NCI-H526 (cell line): Measurements from ENCODE around the gene KANSL3.
"Not testable (repeated sequence)": the region's sequence is repeated elsewhere in the genome, so short reads cannot be mapped to it uniquely, and the experiment has no call there.

Source experiments
- DNase-seq, 2 experiments: peaks; one replicate each; lab custom pipeline; 2025; lab: John Stamatoyannopoulos, UW

The KANSL3 gene

GRCh38 chr2:96654791-96655190 is 16.7 kb upstream of the KANSL3 start:
- DNase-seq: not testable (repeated sequence)

- DNase-seq: no peak
These were observed 13.7 kb upstream of the KANSL3 start for GRCh38 chr2:96651793-96652192.

- DNase-seq: no peak
These were observed 11.2 kb upstream of the KANSL3 start for GRCh38 chr2:96649342-96649741.

- no peak for DNase-seq
These were observed 10.3 kb upstream of the KANSL3 start for GRCh38 chr2:96648306-96648930.

- DNase-seq: no peak
These were observed 9.6 kb upstream of the KANSL3 start for GRCh38 chr2:96647681-96648080.

- peak in 1 of 2 experiments; percentile 7 for DNase-seq
These were observed 4.7 kb upstream of the KANSL3 start, which contains the start of gene FER1L5 for GRCh38 chr2:96642564-96643360. FER1L5 (plus strand) TSS chr2:96642764; CDS start chr2:96642837, 73 bp downstream.

- peak; percentile 54 to 81 for DNase-seq
These were observed 548 bp downstream of the KANSL3 start for GRCh38 chr2:96637385-96638143.

GRCh38 chr2:96636551-96637171 is 1.5 kb downstream of the KANSL3 start:
- DNase-seq: peak in 1 of 2 experiments; percentile 28

- no peak for DNase-seq
These were observed 4.5 kb downstream of the KANSL3 start for GRCh38 chr2:96633641-96634040.

- DNase-seq: no peak
These were observed 6.2 kb downstream of the KANSL3 start for GRCh38 chr2:96631804-96632435.

GRCh38 chr2:96626553-96626942 is 11.6 kb downstream of the KANSL3 start:
- no peak for DNase-seq

GRCh38 chr2:96625571-96626552 is 12.2 kb downstream of the KANSL3 start:
- no peak for DNase-seq

- no peak for DNase-seq
These were observed 15.0 kb downstream of the KANSL3 start for GRCh38 chr2:96623116-96623515.

GRCh38 chr2:96622544-96622943 is 15.6 kb downstream of the KANSL3 start:
- DNase-seq: no peak

- no peak for DNase-seq
These were observed 19.4 kb downstream of the KANSL3 start for GRCh38 chr2:96618596-96619283.

GRCh38 chr2:96617012-96617411 is 21.1 kb downstream of the KANSL3 start:
- no peak for DNase-seq

- DNase-seq: no peak
These were observed 21.6 kb downstream of the KANSL3 start for GRCh38 chr2:96616535-96616934.

GRCh38 chr2:96616128-96616527 is 22.0 kb downstream of the KANSL3 start:
- DNase-seq: no peak

- no peak for DNase-seq
These were observed 29.4 kb downstream of the KANSL3 start for GRCh38 chr2:96608469-96609455.
